H1 (cell line): ENCODE results near the gene PCBP2. TPM values are rescaled to one million over a fixed set of nuclear protein-coding genes. Genes with fewer than 3 reads are reported as not detected.
A peak's percentile ranks its signal among the peaks of the same experiment; 100 is the strongest.

Source experiments
- CTCF ChIA-PET: fragments of 300-600 bp; sonication (Branson Sonifier 250); formaldehyde crosslinking; loops from one replicate; lab custom pipeline; 2021; ENCODE audit not compliant: partially characterized antibody; lab: Charles Lee
- POLR2A ChIA-PET: fragments of 300-600 bp; sonication (Branson Sonifier 250); formaldehyde crosslinking; loops from one replicate; lab custom pipeline; 2021; ENCODE audit warnings: inconsistent platforms; ENCODE audit not compliant: partially characterized antibody; lab: Charles Lee
- DNase-seq, 2 experiments: peaks; one replicate each; pipeline versions ENCODE4 v3.0.0 to v3.0.0-alpha.2; 2010 to 2022; ENCODE audit warnings: low spot score in 2 of 2, low read depth in 1 of 2, mixed read lengths in 1 of 2
- FAIRE-seq: peaks from 2 replicates; lab custom pipeline; 2011; peaks lifted over from hg19 to GRCh38; lab: Jason Lieb, UNC
- H2AFZ ChIP-seq: 2 replicates; pipeline ENCODE4 v1.8.1; 2012; ENCODE audit warnings: low read length, inconsistent platforms
- H2AK5ac ChIP-seq: 2 replicates; pipeline ENCODE4 v1.6.1; 2013; ENCODE audit warnings: low read depth, low read length
- H2BK120ac ChIP-seq: replicated peaks from 2 replicates; pipeline ENCODE3; 2013; ENCODE audit warnings: low read depth, low read length, inconsistent platforms
- H2BK12ac ChIP-seq: 2 replicates; pipeline ENCODE4 v1.6.1; 2013; ENCODE audit warnings: low read depth, low read length
- H2BK15ac ChIP-seq: 2 replicates; pipeline ENCODE4 v1.6.1; 2013; ENCODE audit warnings: low read length
- H2BK20ac ChIP-seq: 2 replicates; pipeline ENCODE4 v1.6.1; 2013; ENCODE audit warnings: low read length
- H2BK5ac ChIP-seq: 2 replicates; pipeline ENCODE4 v1.6.1; 2013; ENCODE audit warnings: low read depth, low read length
- H3K14ac ChIP-seq: 2 replicates; pipeline ENCODE4 v1.6.1; 2013; ENCODE audit warnings: inconsistent platforms; ENCODE audit not compliant: insufficient read length
- H3K18ac ChIP-seq: 2 replicates; pipeline ENCODE4 v1.6.1; 2013; ENCODE audit warnings: low read length; ENCODE audit errors: extremely low read depth
- H3K23ac ChIP-seq: 2 replicates; pipeline ENCODE4 v1.6.1; 2013; ENCODE audit warnings: inconsistent platforms; ENCODE audit not compliant: insufficient read length
- H3K23me2 ChIP-seq: 2 replicates; pipeline ENCODE4 v1.6.1; 2013; ENCODE audit warnings: low read depth, low read length
- H3K27ac ChIP-seq: 2 replicates; pipeline ENCODE4 v1.6.1; 2011; ENCODE audit warnings: low read depth, low read length, inconsistent platforms
- H3K27me3 ChIP-seq, 4 experiments: replicated peaks in 1 of 4; 1 replicate in 1 of 4; 2 replicates in 3 of 4; pipeline versions ENCODE4 v1.6.1 to v1.8.1; 2011 to 2013; ENCODE audit warnings: low read length in 3 of 4, mild to moderate bottlenecking in 3 of 4, inconsistent platforms in 2 of 4, mixed read lengths in 2 of 4, moderate library complexity in 1 of 4; ENCODE audit not compliant: control insufficient read depth in 3 of 4, insufficient read depth in 3 of 4; ENCODE audit errors: extremely low read depth in 1 of 4
- H3K36me3 ChIP-seq, 4 experiments: 2 replicates each; pipeline versions ENCODE4 v1.6.1 to v1.8.1; 2011 to 2013; ENCODE audit warnings: mild to moderate bottlenecking in 4 of 4, low read length in 3 of 4, moderate library complexity in 2 of 4, control low read depth in 1 of 4, inconsistent platforms in 1 of 4; ENCODE audit not compliant: insufficient read depth in 4 of 4, control insufficient read depth in 2 of 4
- H3K4ac ChIP-seq: replicated peaks from 2 replicates; pipeline ENCODE3; 2013; ENCODE audit warnings: low read length, low read depth, mixed read lengths, inconsistent platforms; ENCODE audit not compliant: insufficient read length
- H3K4me1 ChIP-seq, 4 experiments: replicated peaks in 1 of 4; 1 replicate in 1 of 4; 2 replicates in 3 of 4; pipeline versions ENCODE4 v1.6.1 to v1.8.1; 2011 to 2013; ENCODE audit warnings: low read length in 3 of 4, inconsistent platforms in 2 of 4, mixed read lengths in 1 of 4; ENCODE audit not compliant: insufficient read depth in 4 of 4, control insufficient read depth in 3 of 4
- H3K4me2 ChIP-seq, 2 experiments: 2 replicates each; pipeline versions ENCODE4 v1.6.1 to v1.8.1; 2011 to 2013; ENCODE audit warnings: low read depth in 2 of 2, low read length in 2 of 2, control low read depth in 1 of 2, inconsistent platforms in 1 of 2, mild to moderate bottlenecking in 1 of 2; ENCODE audit not compliant: insufficient read depth in 1 of 2
- H3K4me3 ChIP-seq, 4 experiments: fragments of 200-600, 300-600 bp in 1 of 4; sonication (generic), shearing (Covaris generic), sonication (Bioruptor Twin) in 1 of 4; 2 replicates each; pipeline versions ENCODE4 v1.5.1 to v1.8.1; 2011 to 2016; ENCODE audit warnings: low read length in 4 of 4, low read depth in 3 of 4, control low read depth in 2 of 4, inconsistent platforms in 2 of 4, mild to moderate bottlenecking in 2 of 4, mixed read lengths in 1 of 4, moderate library complexity in 1 of 4; ENCODE audit not compliant: insufficient read depth in 2 of 4; ENCODE audit errors: extremely low read depth in 1 of 4
- H3K56ac ChIP-seq: replicated peaks from 2 replicates; pipeline ENCODE3; 2013; ENCODE audit warnings: low read depth, mild to moderate bottlenecking, mixed read lengths, low read length, inconsistent platforms; ENCODE audit not compliant: insufficient read length
- H3K79me1 ChIP-seq: 2 replicates; pipeline ENCODE4 v1.6.1; 2013; ENCODE audit warnings: low read depth, low read length, control low read depth
- H3K79me2 ChIP-seq, 2 experiments: 2 replicates each; pipeline versions ENCODE4 v1.6.1 to v1.8.1; 2012 to 2013; ENCODE audit warnings: low read length in 2 of 2, mild to moderate bottlenecking in 2 of 2, inconsistent platforms in 1 of 2; ENCODE audit not compliant: insufficient read depth in 2 of 2, control insufficient read depth in 1 of 2
- H3K9ac ChIP-seq, 4 experiments: replicated peaks in 1 of 4; 1 replicate in 1 of 4; 2 replicates in 3 of 4; pipeline versions ENCODE4 v1.6.1 to v1.8.1; 2011 to 2013; ENCODE audit warnings: low read depth in 3 of 4, low read length in 3 of 4, control low read depth in 2 of 4, mild to moderate bottlenecking in 2 of 4, moderate library complexity in 2 of 4, inconsistent platforms in 1 of 4; ENCODE audit errors: extremely low read depth in 1 of 4
- H3K9me3 ChIP-seq, 2 experiments: 2 replicates each; pipeline versions ENCODE4 v1.6.1 to v1.8.1; 2012 to 2013; ENCODE audit warnings: mild to moderate bottlenecking in 2 of 2, moderate library complexity in 2 of 2, control low read depth in 1 of 2, inconsistent platforms in 1 of 2, low read depth in 1 of 2, low read length in 1 of 2, mixed read lengths in 1 of 2; ENCODE audit not compliant: insufficient read depth in 2 of 2
- H4K20me1 ChIP-seq, 2 experiments: replicated peaks in 1 of 2; 2 replicates each; pipeline versions ENCODE3 to v1.8.1; 2011 to 2013; ENCODE audit warnings: inconsistent platforms in 2 of 2, low read length in 2 of 2, mild to moderate bottlenecking in 1 of 2; ENCODE audit not compliant: insufficient read depth in 2 of 2, control insufficient read depth in 1 of 2
- H4K5ac ChIP-seq: 2 replicates; pipeline ENCODE4 v1.6.1; 2013; ENCODE audit warnings: low read length, low read depth, mixed read lengths, inconsistent platforms; ENCODE audit not compliant: insufficient read length
- H4K8ac ChIP-seq: 2 replicates; pipeline ENCODE4 v1.8.0; 2013; ENCODE audit warnings: mild to moderate bottlenecking, moderate library complexity, low read length, inconsistent platforms; ENCODE audit not compliant: insufficient read depth; ENCODE audit errors: extremely low read depth
- H4K91ac ChIP-seq: replicated peaks from 2 replicates; pipeline ENCODE3; 2013; ENCODE audit warnings: low read length, mixed read lengths, inconsistent platforms; ENCODE audit not compliant: insufficient read length
- BACH1 ChIP-seq: IDR thresholded peaks from 2 replicates; pipeline ENCODE4 v1.6.1; 2012; ENCODE audit warnings: low read length, improper control_type of control experiment
- POLR2AphosphoS5 ChIP-seq: IDR thresholded peaks from 2 replicates; pipeline ENCODE4 v1.6.1; 2011; ENCODE audit warnings: low read depth, low read length
- WGBS, 2 experiments: shearing (Covaris generic) in 1 of 2; methylation state at CpG; one replicate each; pipeline versions ENCODE4 v1.1.6 to v1.1.7; 2013 to 2015; ENCODE audit warnings: low lambda C conversion rate in 2 of 2, mixed read lengths in 2 of 2, inconsistent platforms in 1 of 2, low coverage in 1 of 2, missing lambda C conversion rate in 1 of 2; ENCODE audit not compliant: insufficient replicate concordance in 2 of 2, insufficient coverage in 1 of 2, insufficient read length in 1 of 2; ENCODE audit errors: extremely low coverage in 1 of 2, missing lambda C conversion rate in 1 of 2; 5-methylcytosine and 5-hydroxymethylcytosine counted together
- polyA plus RNA-seq, 7 experiments: library from polyadenylated mRNA; depleted of rRNA in 3 of 7; stranded (reverse) in 5 of 7; unstranded in 2 of 7; fragments of >200 nt in 5 of 7; fragments of 200-250 nt in 2 of 7; gene quantifications; 1 replicate in 5 of 7; 2 replicates in 1 of 7; 4 replicates in 1 of 7; pipeline versions ENCODE4 v1.2.1 to v1.2.3, GENCODE V29; 2011 to 2013; ENCODE audit warnings: missing spikeins in 2 of 7, mixed read lengths in 2 of 7
- total RNA-seq: library from RNA; stranded (reverse); fragmentation: NEBNext Ultra II Directional; extraction: Animal tissue kit (Norgen Biotek cat#: 25700); gene quantifications from 2 replicates; pipeline ENCODE4 v1.2.1, GENCODE V29; 2021

PCBP2 gene
- total and polyA plus RNA-seq, 2 of the 8 experiments (the other 6 are each of a cell fraction or from before 2014, with no cell fraction given): 470 to 1,123 TPM

GRCh38 chr12:53464685-53465418, 12.9 kb downstream of the PCBP2 start:
- Histone ChIP-seq H3K4ac (no peak overlapping the region), H3K79me2 (peaks cover 0 to 70% of the 10 kb centered on the region in 2 experiments; a peak in 3 of 4 replicates), H4K91ac (no peak overlapping the region), H3K56ac (no peak overlapping the region), H2AK5ac (no peak overlapping the region), H2BK15ac (no peak overlapping the region), H3K4me1 (peaks cover 0 to 10% (median 0%) of the 10 kb centered on the region in 4 experiments; a peak in 3 of 7 replicates), H3K4me2 (no peak overlapping the region), H2AFZ (no peak overlapping the region), H3K9ac (no peak overlapping the region), H2BK12ac (no peak overlapping the region), H2BK20ac (no peak overlapping the region), H3K4me3 (no peak overlapping the region), H4K20me1 (peaks cover 35 to 51% of the 10 kb centered on the region in 2 experiments), H3K36me3 (peaks cover 88 to 100% (median 95%) of the 10 kb centered on the region in 4 experiments), H4K5ac (no peak overlapping the region), H3K14ac (no peak overlapping the region), H4K8ac (no peak overlapping the region; the same call in 1 of the 2 replicates), H2BK120ac (no peak overlapping the region), H3K23me2 (no peaks in the 10 kb centered on the region; the same call in 1 of the 2 replicates), H3K27ac (no peak overlapping the region), H3K9me3 (no peaks in the 10 kb centered on the region), H3K23ac (no peak overlapping the region), H3K79me1 (peaks cover 7% of the 10 kb centered on the region), H2BK5ac (no peak overlapping the region), H3K27me3 (no peaks in the 10 kb centered on the region), H3K18ac (no peak overlapping the region)
- TF ChIP-seq BACH1: no peak
- TF ChIP-seq POLR2AphosphoS5: peak; percentile 18; the same call in 1 of the 2 replicates
- ChIA-PET POLR2A (interaction anchor here (0.6 to 67.0 kb wide), 12 partner anchors 3 to 207 kb away, joined by 3 to 3397 read pairs (median 4); partner anchors contain the start of genes AAAS, MAP3K12, MYG1 and NPFF), CTCF (interaction anchor here (0.6 to 6.4 kb wide), 6 partner anchors 10 to 58 kb away, joined by 3 to 57 read pairs (median 6); no protein-coding TSS in a partner anchor)
- DNase-seq (no peak), FAIRE-seq (no peak)
- 92% methylated on average over 11 of the region's 11 CpGs; no CpG with 5 or more reads in 1 of the 2 experiments for WGBS, 2 experiments
